K562 (cell line): ENCODE data around the gene ZNF296. TPM values are rescaled to one million over a fixed set of nuclear protein-coding genes. Genes with fewer than 3 reads are reported as not detected.

ENCODE experiments used
- ATAC-seq: fragments of 200-7000 bp; cut with Tn5 transposase; 3 replicates; pipeline ENCODE4 v1.9.1; 2020; ENCODE audit warnings: moderate library complexity
- BruUV-seq: library from RNA; stranded (reverse); fragments of 400-500 nt; replicated peaks from 2 replicates; lab custom pipeline; 2021; lab: Mats Ljungman, UMichigan
- CTCF ChIA-PET: fragments of 300-600 bp; formaldehyde crosslinking; extraction: SDS; loops from one replicate; lab custom pipeline; 2021; ENCODE audit warnings: low intra/inter-chr PET ratio; lab: Yijun Ruan, JAX
- POLR2A ChIA-PET: fragments of 300-600, 350-650 bp; sonication (Branson Sonifier 250); formaldehyde crosslinking; extraction: SDS; loops from one replicate; lab custom pipeline; 2021; ENCODE audit warnings: antibody characterized with exemption, inconsistent platforms; lab: Yijun Ruan, JAX
- DNase-seq, 4 experiments: peaks; one replicate each; pipeline versions ENCODE4 v3.0.0 to v3.0.0-alpha.2; 2011 to 2018; ENCODE audit warnings: low spot score in 3 of 4, mixed read lengths in 3 of 4; ENCODE audit errors: extremely low read depth in 1 of 4
- FAIRE-seq: peaks from 2 replicates; lab custom pipeline; 2011; peaks lifted over from hg19 to GRCh38; lab: Jason Lieb, UNC
- H2AFZ ChIP-seq: 2 replicates; pipeline ENCODE4 v1.6.0; 2011; ENCODE audit warnings: low read depth, low read length, control low read depth, inconsistent platforms
- H3K27ac ChIP-seq: fragments of 200-600 bp; 3 replicates; pipeline ENCODE4 v1.8.0; 2011; ENCODE audit warnings: low read depth, mild to moderate bottlenecking, control low read depth, inconsistent platforms, low read length, moderate library complexity, mixed read lengths; ENCODE audit errors: extremely low read depth
- H3K27me3 ChIP-seq, 2 experiments: fragments of 300-600 bp in 1 of 2; 2 replicates in 1 of 2; 3 replicates in 1 of 2; pipeline versions ENCODE4 v1.6.0 to v1.8.0; 2011; ENCODE audit warnings: inconsistent platforms in 2 of 2, low read length in 2 of 2, mild to moderate bottlenecking in 1 of 2, mixed read lengths in 1 of 2, moderate library complexity in 1 of 2; ENCODE audit not compliant: control insufficient read depth in 2 of 2, insufficient read depth in 2 of 2
- H3K36me3 ChIP-seq: fragments of 300-600 bp; 3 replicates; pipeline ENCODE4 v1.8.0; 2011; ENCODE audit warnings: mild to moderate bottlenecking, low read length, inconsistent platforms; ENCODE audit not compliant: control insufficient read depth, insufficient read depth
- H3K4me1 ChIP-seq, 2 experiments: fragments of 200-600 bp in 1 of 2; replicated peaks in 1 of 2; 2 replicates in 1 of 2; 3 replicates in 1 of 2; pipeline versions ENCODE4 v1.5.1 to v1.8.0; 2011; ENCODE audit warnings: inconsistent platforms in 2 of 2, low read length in 2 of 2, mild to moderate bottlenecking in 1 of 2, mixed read lengths in 1 of 2, moderate library complexity in 1 of 2; ENCODE audit not compliant: control insufficient read depth in 2 of 2, insufficient read depth in 2 of 2
- H3K4me2 ChIP-seq: 2 replicates; pipeline ENCODE4 v1.6.1; 2011; ENCODE audit warnings: low read length, control low read depth, inconsistent platforms, mixed read lengths; ENCODE audit not compliant: insufficient read depth
- H3K4me3 ChIP-seq: fragments of 200-600 bp; sonication (generic), shearing (Covaris generic); 2 replicates; pipeline ENCODE4 v1.5.1; 2016; ENCODE audit warnings: control low read depth, inconsistent platforms
- H3K79me2 ChIP-seq: fragments of 200-600 bp; 3 replicates; pipeline ENCODE4 v1.8.0; 2011; ENCODE audit warnings: low read length, inconsistent platforms; ENCODE audit not compliant: control insufficient read depth, insufficient read depth
- H3K9ac ChIP-seq, 2 experiments: 2 replicates each; pipeline versions ENCODE4 v1.6.0 to v1.6.1; 2011; ENCODE audit warnings: low read depth in 2 of 2, low read length in 2 of 2, control low read depth in 1 of 2, inconsistent platforms in 1 of 2, mild to moderate bottlenecking in 1 of 2, mixed read lengths in 1 of 2; ENCODE audit not compliant: insufficient read depth in 1 of 2
- H3K9me1 ChIP-seq: one replicate; pipeline ENCODE4 v1.6.0; 2011; ENCODE audit warnings: inconsistent platforms, mild to moderate bottlenecking, low read length, moderate library complexity; ENCODE audit not compliant: control insufficient read depth, insufficient read depth
- H3K9me3 ChIP-seq: replicated peaks from 2 replicates; pipeline ENCODE4 v1.5.1; 2011; ENCODE audit warnings: low read depth, low read length, inconsistent platforms; ENCODE audit not compliant: control insufficient read depth, insufficient read depth
- H4K20me1 ChIP-seq: replicated peaks from 2 replicates; pipeline ENCODE4 v1.6.1; 2011; ENCODE audit warnings: low read length, inconsistent platforms, mixed read lengths; ENCODE audit not compliant: control insufficient read depth, insufficient read depth
- ADNP ChIP-seq: fragments of 200-800 bp; sonication (Bioruptor generic); IDR thresholded peaks from 2 replicates; pipeline ENCODE4 v1.6.1; 2016; ENCODE audit warnings: missing genetic modification characterization, missing compliant biosample characterization
- BCOR ChIP-seq: fragments of 450-650 bp; IDR thresholded peaks from 2 replicates; pipeline ENCODE4 v1.6.1; 2016
- HDAC3 ChIP-seq: fragments of 450-650 bp; IDR thresholded peaks from 2 replicates; pipeline ENCODE4 v1.6.1; 2018; ENCODE audit warnings: borderline replicate concordance, mild to moderate bottlenecking, moderate library complexity; ENCODE audit not compliant: partially characterized antibody
- IFI16 ChIP-seq: fragments of 250-450 bp; sonication (Bioruptor Pico); IDR thresholded peaks from 2 replicates; pipeline ENCODE4 v2.1.2; 2022; ENCODE audit warnings: mild to moderate bottlenecking, inconsistent platforms
- IRF2 ChIP-seq: sonication (generic); formaldehyde crosslinking; IDR thresholded peaks from 2 replicates; pipeline ENCODE4 v1.8.1; 2022; ENCODE audit warnings: mild to moderate bottlenecking, missing genetic modification reagents
- MAZ ChIP-seq, 2 experiments: fragments of 450-650 bp in 1 of 2; sonication (generic) in 1 of 2; formaldehyde crosslinking; IDR thresholded peaks in 1 of 2; conservative IDR thresholded peaks in 1 of 2; 2 replicates each; pipeline versions ENCODE4 v1.4.0 to v1.5.0; 2020; ENCODE audit warnings: mild to moderate bottlenecking in 1 of 2, missing genetic modification reagents in 1 of 2
- PHF20 ChIP-seq: fragments of 450-650 bp; IDR thresholded peaks from 2 replicates; pipeline ENCODE4 v1.6.1; 2018; ENCODE audit not compliant: partially characterized antibody
- RBM25 ChIP-seq: fragments of 200-400 bp; formaldehyde crosslinking; IDR thresholded peaks from 2 replicates; pipeline ENCODE4 v1.6.1; 2018; ENCODE audit warnings: low read length, low read depth, moderate library complexity; ENCODE audit not compliant: severe bottlenecking
- RCOR1 ChIP-seq, 2 experiments: IDR thresholded peaks; 2 replicates each; pipeline ENCODE4 v1.6.1; 2012; ENCODE audit warnings: low read depth in 2 of 2, low read length in 2 of 2, borderline replicate concordance in 1 of 2, improper control_type of control experiment in 1 of 2
- SMARCA5 ChIP-seq: fragments of 450-650 bp; IDR thresholded peaks from 2 replicates; pipeline ENCODE4 v1.6.1; 2016
- TAF15 ChIP-seq: fragments of 200-400 bp; formaldehyde crosslinking; IDR thresholded peaks from 2 replicates; pipeline ENCODE4 v1.6.1; 2017; ENCODE audit warnings: mild to moderate bottlenecking, low read depth, low read length, moderate library complexity
- U2AF1 ChIP-seq: fragments of 200-400 bp; formaldehyde crosslinking; optimal IDR thresholded peaks from 2 replicates; pipeline ENCODE3; 2017; ENCODE audit warnings: mild to moderate bottlenecking, low read depth, low read length, moderate library complexity
- ZBTB33 ChIP-seq: sonication (generic); formaldehyde crosslinking; IDR thresholded peaks from 2 replicates; pipeline ENCODE4 v1.8.1; 2023; ENCODE audit warnings: mild to moderate bottlenecking, missing genetic modification reagents
- ZFX ChIP-seq: sonication (generic); formaldehyde crosslinking; IDR thresholded peaks from 2 replicates; pipeline ENCODE4 v1.8.0; 2022; ENCODE audit warnings: mild to moderate bottlenecking, missing genetic modification reagents, moderate library complexity
- ZNF280A ChIP-seq: fragments of 450-650 bp; IDR thresholded peaks from 2 replicates; pipeline ENCODE4 v1.6.1; 2018; ENCODE audit warnings: mild to moderate bottlenecking, low read depth; ENCODE audit not compliant: partially characterized antibody
- WGBS: fragments of 100-300 bp; shearing (Covaris generic); methylation state at CpG from one replicate; pipeline ENCODE4 v1.1.6; 2016; ENCODE audit warnings: low coverage, mixed read lengths; ENCODE audit not compliant: insufficient coverage; ENCODE audit errors: missing lambda C conversion rate; 5-methylcytosine and 5-hydroxymethylcytosine counted together
- in situ Hi-C: fragments of 300-500 bp; cut with MboI; formaldehyde crosslinking; loops from 4 replicates; pipeline ENCODE4 v1.15.0; 2018; ENCODE audit warnings: inconsistent platforms, mixed read lengths
- intact Hi-C: fragments of 100-400 bp; cut with micrococcal nuclease; formaldehyde crosslinking; loops from 2 replicates; pipeline ENCODE4 v1.14.2; 2022
- polyA plus RNA-seq, 8 experiments: library from polyadenylated mRNA; depleted of rRNA in 4 of 8; stranded (reverse) in 5 of 8; unstranded in 3 of 8; fragments of >200 nt; fragmentation: Nextera tagmentation in 2 of 8; fragmentation: Illumina TruSeq in 1 of 8; extraction: Ambion mirVana in 2 of 8; extraction: Trizol in 1 of 8; gene quantifications; 2 replicates each; pipeline versions ENCODE4 v1.2.1 to v1.2.3, GENCODE V29; 2011 to 2014; ENCODE audit warnings: inconsistent platforms in 1 of 8, missing spikeins in 1 of 8
- total RNA-seq, 7 experiments: library from RNA; depleted of rRNA in 6 of 7; stranded (reverse); fragments of >200 nt in 6 of 7; fragmentation: Illumina TruSeq in 2 of 7; extraction: Trizol in 2 of 7; gene quantifications; 2 replicates each; pipeline versions ENCODE4 v1.2.1 to v1.2.3, GENCODE V29; 2011 to 2021; ENCODE audit warnings: low replicate concordance in 1 of 7

Gene ZNF296
- total and polyA plus RNA-seq, 9 of the 15 experiments (the other 6 are each of a cell fraction or from before 2014, with no cell fraction given): 0.03 to 8.8 (median 0.47) TPM; not detected in 1

- TF ChIP-seq ZNF280A (peak; percentile 54), MAZ (CRISPR knock-in tag; conservative IDR thresholded peaks at IDR 0.05 in 1 of 2, IDR thresholded peaks at IDR 0.05 in 1 of 2) (peak; percentile 82 to 94), IRF2 (CRISPR knock-in tag) (no peak)
Observed at GRCh38 chr19:45038931-45039893, 37.1 kb downstream of the ZNF296 start, which contains the start of gene CLASRP (continued).

- H3K4me1 ChIP-seq: peaks cover 11 to 38% of the 10 kb centered on the region in 2 experiments; a peak in 4 of 5 replicates
- intact Hi-C loops: no loop called here
- H3K9me3 ChIP-seq: peaks cover 3% of the 10 kb centered on the region; the same call in 1 of the 2 replicates
- no peaks in the 10 kb centered on the region for H3K27me3 ChIP-seq
- peaks cover 33% of the 10 kb centered on the region for H3K79me2 ChIP-seq
- DNase-seq: no peak
- BruUV-seq: no TSS peak
- H3K36me3 ChIP-seq: peaks cover 27% of the 10 kb centered on the region
- peaks cover 5% of the 10 kb centered on the region for H3K9me1 ChIP-seq
- in situ Hi-C loops: no loop called here
- ChIA-PET POLR2A (interaction anchor here (1.0 to 1.7 kb wide), 3 partner anchors 9 to 20 kb away, joined by 4 to 6 read pairs (median 4); no protein-coding TSS in a partner anchor), CTCF (no interaction called here)
- no peak for ATAC-seq
- peaks cover 22% of the 10 kb centered on the region for H4K20me1 ChIP-seq
- H3K9ac ChIP-seq: peak overlapping the region in 1 of 2 experiments; percentile 65; a peak in 2 of 4 replicates
- H3K4me2 ChIP-seq: no peak overlapping the region
- H3K27ac ChIP-seq: no peak overlapping the region
- no peak overlapping the region for H3K4me3 ChIP-seq
- 84% methylated on average over 32 of the region's 37 CpGs for WGBS
- FAIRE-seq: no peak
- no peak overlapping the region for H2AFZ ChIP-seq
- TF ChIP-seq ADNP (tag) (peak; percentile 95), ZBTB33 (CRISPR knock-in tag) (peak; percentile 75), IFI16 (CRISPR knock-in tag) (no peak), ZFX (CRISPR knock-in tag) (peak; percentile 25; the same call in 1 of the 2 replicates), RCOR1 (IDR thresholded peaks at IDR 0.05; ENCODE audit: borderline replicate concordance in 1 of 2, low read depth in 2 of 2, low read length in 2 of 2) (peak; percentile 59 to 89; a peak in 3 of 4 replicates), HDAC3 (no peak), PHF20 (peak; percentile 44), U2AF1 (no peak), RBM25 (peak; percentile 92), TAF15 (no peak), SMARCA5 (peak; percentile 95), BCOR (peak; percentile 98)
Observed at GRCh38 chr19:45037393-45038169, 38.7 kb downstream of the ZNF296 start.
